Uterus (tissue), 4 donors: Measurements from ENCODE around the gene EXOC4. TPM values are rescaled to one million over a fixed set of nuclear protein-coding genes. Genes with fewer than 3 reads are reported as not detected.

Experiments used
- DNase-seq, 2 donors: peaks; one replicate each; pipeline ENCODE4 v3.0.0-alpha.2; 2019 to 2020
- H3K27ac ChIP-seq, 2 donors: fragments of 200-600 bp; sonication (generic); 1 replicate in 1 of 2; 2 replicates in 1 of 2; pipeline ENCODE4 v1.5.1; 2016 to 2018
- H3K27me3 ChIP-seq, 2 donors: fragments of 200-600 bp; sonication (generic); one replicate each; pipeline ENCODE4 v1.5.1; 2018 to 2019; ENCODE audit warnings: control low read depth in 1 of 2
- H3K36me3 ChIP-seq, 2 donors: fragments of 200-600 bp; sonication (generic); one replicate each; pipeline ENCODE4 v1.5.1; 2019; ENCODE audit warnings: control low read depth in 1 of 2
- H3K4me1 ChIP-seq, 2 donors: fragments of 200-600 bp; sonication (generic); one replicate each; pipeline ENCODE4 v1.5.1; 2018 to 2019; ENCODE audit warnings: control low read depth in 1 of 2
- H3K4me3 ChIP-seq, 2 donors: fragments of 200-600 bp; sonication (generic); 1 replicate in 1 of 2; 2 replicates in 1 of 2; pipeline ENCODE4 v1.5.1; 2018 to 2019; ENCODE audit warnings: mild to moderate bottlenecking in 1 of 2
- H3K9me3 ChIP-seq, 2 donors: fragments of 200-600 bp; sonication (generic); one replicate each; pipeline ENCODE4 v1.5.1; 2019; ENCODE audit warnings: control low read depth in 1 of 2
- POLR2A ChIP-seq, 2 donors: fragments of 450-650 bp; IDR thresholded peaks; one replicate each; pipeline ENCODE4 v1.6.1; 2016; ENCODE audit warnings: antibody characterized with exemption in 2 of 2, mild to moderate bottlenecking in 1 of 2, moderate library complexity in 1 of 2
- intact Hi-C: fragments of 100-400 bp; cut with DNase I; formaldehyde crosslinking; loops from one replicate; pipeline ENCODE4 v1.15.1; 2023; ENCODE audit warnings: low total_unique reads
- total RNA-seq, 4 donors: library from RNA; depleted of rRNA in 3 of 4; stranded (reverse); fragments of >200 nt in 3 of 4; gene quantifications; one replicate each; pipeline versions ENCODE4 v1.1.0 to v1.2.4, GENCODE V29; 2014 to 2023
- TF ChIP-seq, protein P1 (sequence below), 4 experiments: fragments of 200-600 bp in 2 of 4; fragments of 450-650 bp in 2 of 4; sonication (generic) in 2 of 4; IDR thresholded peaks; one replicate each; pipeline ENCODE4 v1.5.1; 2016 to 2019; ENCODE audit warnings: antibody characterized with exemption in 4 of 4, mild to moderate bottlenecking in 2 of 4, moderate library complexity in 1 of 4
- donor health status: DM: yes; HTN: yes; CAD: no.

The EXOC4 gene
- total RNA-seq, 4 donors from 2014 or later = 27.2 to 126 (median 65.4) TPM

DNA sequence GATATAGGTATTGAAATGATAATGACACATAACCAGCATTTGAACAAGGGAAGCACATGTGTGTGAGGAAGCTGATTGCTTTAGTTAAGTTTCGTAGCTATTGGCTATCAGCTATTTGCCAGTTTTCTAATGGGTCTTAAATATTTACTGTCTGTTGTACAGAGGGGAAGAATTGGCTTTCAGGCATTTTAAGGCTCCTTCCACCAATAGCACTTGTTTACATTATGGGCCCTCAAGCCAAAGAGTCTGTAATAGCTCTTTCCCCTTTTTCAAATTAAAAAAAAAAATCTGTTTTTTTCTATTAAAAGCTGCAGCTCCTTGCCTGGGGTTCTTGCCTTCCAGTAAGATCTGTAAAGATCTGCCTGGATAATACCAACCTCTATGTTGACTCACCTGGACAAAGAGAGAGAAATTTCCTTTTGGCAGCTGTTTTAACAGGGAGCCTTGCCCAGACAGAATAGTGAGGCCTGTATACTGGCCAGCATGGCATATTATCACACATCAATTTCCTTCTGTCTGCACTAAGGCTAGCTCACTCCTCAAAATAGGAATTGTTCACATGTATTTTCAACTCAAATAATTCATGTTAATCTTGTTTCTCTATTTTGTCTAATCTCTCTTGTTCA lies 769.5 kb downstream of the EXOC4 start:
- no peak for DNase-seq
- intact Hi-C loops = no loop called here
- no peak for TF ChIP-seq POLR2A (IDR thresholded peaks at IDR 0.05)
- TF ChIP-seq, protein P1, sequence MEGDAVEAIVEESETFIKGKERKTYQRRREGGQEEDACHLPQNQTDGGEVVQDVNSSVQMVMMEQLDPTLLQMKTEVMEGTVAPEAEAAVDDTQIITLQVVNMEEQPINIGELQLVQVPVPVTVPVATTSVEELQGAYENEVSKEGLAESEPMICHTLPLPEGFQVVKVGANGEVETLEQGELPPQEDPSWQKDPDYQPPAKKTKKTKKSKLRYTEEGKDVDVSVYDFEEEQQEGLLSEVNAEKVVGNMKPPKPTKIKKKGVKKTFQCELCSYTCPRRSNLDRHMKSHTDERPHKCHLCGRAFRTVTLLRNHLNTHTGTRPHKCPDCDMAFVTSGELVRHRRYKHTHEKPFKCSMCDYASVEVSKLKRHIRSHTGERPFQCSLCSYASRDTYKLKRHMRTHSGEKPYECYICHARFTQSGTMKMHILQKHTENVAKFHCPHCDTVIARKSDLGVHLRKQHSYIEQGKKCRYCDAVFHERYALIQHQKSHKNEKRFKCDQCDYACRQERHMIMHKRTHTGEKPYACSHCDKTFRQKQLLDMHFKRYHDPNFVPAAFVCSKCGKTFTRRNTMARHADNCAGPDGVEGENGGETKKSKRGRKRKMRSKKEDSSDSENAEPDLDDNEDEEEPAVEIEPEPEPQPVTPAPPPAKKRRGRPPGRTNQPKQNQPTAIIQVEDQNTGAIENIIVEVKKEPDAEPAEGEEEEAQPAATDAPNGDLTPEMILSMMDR (IDR thresholded peaks at IDR 0.05) = no peak
- Histone ChIP-seq H3K9me3 (no peaks in the 10 kb centered on the region), H3K4me1 (no peaks in the 10 kb centered on the region), H3K36me3 (no peaks in the 10 kb centered on the region), H3K4me3 (no peak overlapping the region), H3K27ac (no peak overlapping the region), H3K27me3 (no peaks in the 10 kb centered on the region)

DNA sequence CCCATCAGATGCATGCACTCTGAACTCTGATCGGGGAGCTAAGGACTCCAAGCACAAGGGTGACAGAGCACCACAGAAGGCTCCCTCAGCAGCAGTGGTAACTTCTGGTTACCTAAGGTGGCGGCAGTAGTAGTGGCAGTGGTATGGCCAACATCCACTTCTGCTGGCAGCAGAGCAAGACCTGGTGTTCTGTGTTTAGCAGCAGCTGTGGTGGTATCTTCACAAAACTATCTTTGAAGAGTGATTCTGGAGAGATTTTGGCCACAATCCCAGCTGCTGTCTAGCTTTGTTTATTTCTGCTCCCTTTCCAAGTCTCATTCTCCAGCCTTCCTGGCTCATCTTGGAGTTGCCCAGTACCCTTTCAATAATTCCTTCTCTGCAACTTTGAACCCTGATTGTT lies 771.9 kb downstream of the EXOC4 start:
- no peaks in the 10 kb centered on the region for H3K27me3 ChIP-seq
- no peaks in the 10 kb centered on the region for H3K9me3 ChIP-seq
- no peak overlapping the region for H3K4me3 ChIP-seq
- DNase-seq = no peak
- intact Hi-C loops = no loop called here
- no peak overlapping the region for H3K27ac ChIP-seq
- no peaks in the 10 kb centered on the region for H3K4me1 ChIP-seq
- H3K36me3 ChIP-seq = no peaks in the 10 kb centered on the region
- TF ChIP-seq, protein P1 (IDR thresholded peaks at IDR 0.05) = no peak
- no peak for TF ChIP-seq POLR2A (IDR thresholded peaks at IDR 0.05)

DNA sequence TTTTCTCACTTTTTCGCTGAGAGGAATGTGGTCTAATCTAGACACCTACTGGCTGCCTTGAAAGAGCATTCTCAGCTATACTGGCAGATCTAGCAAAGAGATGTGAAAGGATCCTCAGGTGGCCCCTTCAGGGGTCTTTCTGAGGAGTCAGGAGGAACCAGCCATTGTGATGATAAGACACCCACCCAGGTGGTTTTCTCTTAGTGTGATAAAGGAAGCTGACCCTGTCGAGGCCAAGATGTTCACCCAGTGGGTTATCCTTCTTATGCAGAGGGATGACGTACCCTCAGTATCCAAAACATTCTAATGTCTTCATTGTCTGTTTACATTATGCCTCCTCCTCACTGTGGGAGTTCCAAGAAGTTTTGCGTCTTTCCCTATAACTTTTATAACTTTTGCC lies 776.0 kb downstream of the EXOC4 start:
- intact Hi-C loops = no loop called here
- TF ChIP-seq, protein P1 (IDR thresholded peaks at IDR 0.05) = no peak
- TF ChIP-seq POLR2A (IDR thresholded peaks at IDR 0.05) = no peak

DNA sequence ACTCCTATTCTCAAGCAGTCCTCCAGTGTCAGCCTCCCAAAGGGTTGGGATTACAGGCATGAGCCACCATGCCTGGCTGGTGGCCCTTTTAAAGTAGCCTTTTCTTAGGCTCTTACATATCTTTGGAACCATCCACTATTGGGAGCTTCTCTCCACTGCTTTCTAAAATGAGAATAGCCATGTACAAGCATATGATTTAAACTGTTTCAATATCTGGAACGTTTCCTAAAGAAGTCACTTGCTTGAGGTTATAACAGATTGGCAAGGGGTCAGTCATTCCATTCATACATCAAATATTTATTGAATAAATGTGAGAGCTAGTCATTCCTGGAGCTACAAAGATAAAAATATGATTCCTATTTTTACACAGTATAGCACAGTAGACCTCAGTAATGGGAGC lies 776.9 kb downstream of the EXOC4 start:
- intact Hi-C loops = no loop called here
- no peaks in the 10 kb centered on the region for H3K36me3 ChIP-seq
- no peak overlapping the region for H3K4me3 ChIP-seq
- DNase-seq = no peak
- H3K27me3 ChIP-seq = no peaks in the 10 kb centered on the region
- H3K27ac ChIP-seq = no peak overlapping the region
- no peaks in the 10 kb centered on the region for H3K9me3 ChIP-seq
- no peaks in the 10 kb centered on the region for H3K4me1 ChIP-seq
- no peak for TF ChIP-seq POLR2A (IDR thresholded peaks at IDR 0.05)
- TF ChIP-seq, protein P1 (IDR thresholded peaks at IDR 0.05) = no peak

More for the DNA sequence above, 776.0 kb downstream of the EXOC4 start:
- H3K4me1 ChIP-seq = no peaks in the 10 kb centered on the region
- H3K36me3 ChIP-seq = no peaks in the 10 kb centered on the region
- no peak for DNase-seq
- no peaks in the 10 kb centered on the region for H3K9me3 ChIP-seq
- no peak overlapping the region for H3K4me3 ChIP-seq
- H3K27ac ChIP-seq = no peak overlapping the region
- no peaks in the 10 kb centered on the region for H3K27me3 ChIP-seq

DNA sequence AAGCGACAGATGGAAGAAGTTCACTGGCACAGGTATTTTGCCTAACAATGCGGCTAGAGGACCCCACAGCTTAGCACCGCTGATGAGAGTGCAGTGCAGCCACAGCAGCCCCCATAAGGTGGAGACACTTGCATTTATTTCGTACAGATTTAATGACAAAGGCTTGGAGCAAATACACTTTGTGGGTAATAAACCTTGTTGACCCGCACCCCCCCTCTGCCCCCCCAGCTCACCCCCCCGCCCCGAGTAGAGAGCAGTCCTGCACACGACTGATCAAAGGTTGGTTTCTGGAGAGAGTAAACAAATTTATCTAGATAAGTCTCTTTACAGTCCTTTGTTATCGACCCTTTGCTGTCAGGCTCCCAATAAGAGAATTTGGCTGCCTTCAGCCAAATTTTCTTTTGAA lies 777.6 kb downstream of the EXOC4 start:
- no peaks in the 10 kb centered on the region for H3K27me3 ChIP-seq
- TF ChIP-seq, protein P1 (IDR thresholded peaks at IDR 0.05) = no peak
- TF ChIP-seq POLR2A (IDR thresholded peaks at IDR 0.05) = no peak
- no peaks in the 10 kb centered on the region for H3K36me3 ChIP-seq
- no peak overlapping the region for H3K27ac ChIP-seq
- no peak for DNase-seq
- no peaks in the 10 kb centered on the region for H3K9me3 ChIP-seq
- no peak overlapping the region for H3K4me3 ChIP-seq
- intact Hi-C loops = no loop called here
- H3K4me1 ChIP-seq = no peaks in the 10 kb centered on the region
